Thyroid gland (tissue), 4 donors: ENCODE measurements around the gene LIN37.

Experiments used
- POLR2A ChIP-seq, 2 donors: fragments of 450-650 bp; IDR thresholded peaks; one replicate each; pipeline ENCODE4 v1.6.1; 2017; ENCODE audit warnings: antibody characterized with exemption in 2 of 2, mild to moderate bottlenecking in 2 of 2, moderate library complexity in 1 of 2
- TF ChIP-seq, protein P1 (sequence below), 6 experiments: fragments of 200-600 bp in 3 of 6; fragments of 450-650 bp in 3 of 6; sonication (generic) in 3 of 6; IDR thresholded peaks; one replicate each; pipeline ENCODE4 v1.5.1; 2016 to 2019; ENCODE audit warnings: antibody characterized with exemption in 6 of 6, mild to moderate bottlenecking in 2 of 6, inconsistent platforms in 1 of 6, moderate library complexity in 1 of 6

DNA sequence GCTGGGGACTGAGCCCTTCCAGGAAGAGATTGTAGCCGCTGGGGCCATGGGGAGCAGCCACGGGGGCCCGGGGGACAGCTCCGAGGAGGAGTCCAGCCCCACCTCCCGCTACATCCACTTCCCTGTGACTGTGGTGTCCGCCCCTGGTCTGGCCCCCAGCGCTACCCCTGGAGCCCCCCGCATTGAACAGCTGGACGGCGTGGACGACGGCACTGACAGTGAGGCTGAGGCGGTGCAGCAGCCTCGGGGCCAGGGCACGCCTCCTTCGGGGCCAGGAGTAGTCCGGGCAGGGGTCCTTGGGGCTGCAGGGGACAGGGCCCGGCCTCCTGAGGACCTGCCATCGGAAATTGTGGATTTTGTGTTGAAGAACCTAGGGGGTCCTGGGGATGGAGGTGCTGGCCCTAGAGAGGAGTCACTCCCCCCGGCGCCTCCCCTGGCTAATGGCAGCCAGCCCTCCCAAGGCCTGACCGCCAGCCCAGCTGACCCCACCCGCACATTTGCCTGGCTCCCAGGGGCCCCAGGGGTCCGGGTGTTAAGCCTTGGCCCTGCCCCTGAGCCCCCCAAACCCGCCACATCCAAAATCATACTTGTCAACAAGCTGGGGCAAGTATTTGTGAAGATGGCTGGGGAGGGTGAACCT is 15.7 kb upstream of the LIN37 start:
- TF ChIP-seq POLR2A (IDR thresholded peaks at IDR 0.05), result no peak
- TF ChIP-seq, protein P1, sequence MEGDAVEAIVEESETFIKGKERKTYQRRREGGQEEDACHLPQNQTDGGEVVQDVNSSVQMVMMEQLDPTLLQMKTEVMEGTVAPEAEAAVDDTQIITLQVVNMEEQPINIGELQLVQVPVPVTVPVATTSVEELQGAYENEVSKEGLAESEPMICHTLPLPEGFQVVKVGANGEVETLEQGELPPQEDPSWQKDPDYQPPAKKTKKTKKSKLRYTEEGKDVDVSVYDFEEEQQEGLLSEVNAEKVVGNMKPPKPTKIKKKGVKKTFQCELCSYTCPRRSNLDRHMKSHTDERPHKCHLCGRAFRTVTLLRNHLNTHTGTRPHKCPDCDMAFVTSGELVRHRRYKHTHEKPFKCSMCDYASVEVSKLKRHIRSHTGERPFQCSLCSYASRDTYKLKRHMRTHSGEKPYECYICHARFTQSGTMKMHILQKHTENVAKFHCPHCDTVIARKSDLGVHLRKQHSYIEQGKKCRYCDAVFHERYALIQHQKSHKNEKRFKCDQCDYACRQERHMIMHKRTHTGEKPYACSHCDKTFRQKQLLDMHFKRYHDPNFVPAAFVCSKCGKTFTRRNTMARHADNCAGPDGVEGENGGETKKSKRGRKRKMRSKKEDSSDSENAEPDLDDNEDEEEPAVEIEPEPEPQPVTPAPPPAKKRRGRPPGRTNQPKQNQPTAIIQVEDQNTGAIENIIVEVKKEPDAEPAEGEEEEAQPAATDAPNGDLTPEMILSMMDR (IDR thresholded peaks at IDR 0.05), result no peak
